Measurements from ENCODE around the gene TCAF2. TPM values are rescaled to one million over a fixed set of nuclear protein-coding genes. Genes with fewer than 3 reads are reported as not detected.
"Not testable (repeated sequence)": the region's sequence is repeated elsewhere in the genome, so short reads cannot be mapped to it uniquely, and the experiment has no call there.

The TCAF2 gene
- total RNA-seq: 4.3 and 14.0 TPM in 2 replicates

DNA sequence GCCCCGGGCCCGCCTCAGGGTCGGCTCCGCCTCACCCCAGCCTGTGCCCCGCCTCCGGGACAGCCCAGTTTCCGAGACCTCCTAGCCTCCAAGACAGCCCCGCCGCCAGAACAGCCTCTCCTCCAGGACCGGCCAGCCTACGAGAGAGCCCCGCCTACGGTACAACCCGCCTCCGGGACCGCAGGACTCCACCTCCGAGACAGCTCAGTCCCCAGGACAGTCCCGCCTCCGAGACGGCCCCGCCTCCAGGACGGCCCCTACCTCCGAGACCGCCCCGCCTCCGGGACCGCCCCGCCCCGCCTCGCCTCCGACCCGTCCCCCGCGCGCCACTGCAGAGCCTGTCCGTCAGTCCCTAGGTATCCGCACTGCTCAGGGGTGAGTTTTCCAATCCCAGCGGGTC lies at the start of gene TCAF2:
Gene TCAF2 (plus strand): TSS at position 329 of the 400 bp plus-strand sequence.
- DNase-seq: not testable (repeated sequence)

DNA sequence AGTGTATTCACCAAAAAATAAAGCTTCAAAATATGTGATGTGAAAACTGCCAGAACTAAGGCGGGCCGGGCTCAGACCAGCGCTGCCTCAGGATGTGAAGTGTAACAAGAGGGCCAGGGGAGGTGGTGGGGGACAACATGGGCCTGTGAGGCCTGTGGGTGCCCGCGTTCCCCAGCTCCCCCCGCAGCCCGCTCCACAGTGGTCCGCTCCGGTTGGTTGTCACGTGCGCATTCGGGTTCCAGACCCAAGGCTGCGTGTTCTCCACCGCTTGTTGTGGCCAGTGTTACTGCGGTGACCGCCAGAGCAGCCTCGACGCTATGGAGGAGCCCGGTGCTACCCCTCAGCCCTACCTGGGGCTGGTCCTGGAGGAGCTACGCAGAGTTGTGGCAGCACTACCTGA lies 49.3 kb upstream of the TCAF2 start, which contains the start of gene CTAGE15:
Gene CTAGE15 (plus strand): TSS at position 301 of the 400 bp plus-strand sequence. CDS start 17 bp downstream, at position 318.
- DNase-seq: not testable (repeated sequence)

DNA sequence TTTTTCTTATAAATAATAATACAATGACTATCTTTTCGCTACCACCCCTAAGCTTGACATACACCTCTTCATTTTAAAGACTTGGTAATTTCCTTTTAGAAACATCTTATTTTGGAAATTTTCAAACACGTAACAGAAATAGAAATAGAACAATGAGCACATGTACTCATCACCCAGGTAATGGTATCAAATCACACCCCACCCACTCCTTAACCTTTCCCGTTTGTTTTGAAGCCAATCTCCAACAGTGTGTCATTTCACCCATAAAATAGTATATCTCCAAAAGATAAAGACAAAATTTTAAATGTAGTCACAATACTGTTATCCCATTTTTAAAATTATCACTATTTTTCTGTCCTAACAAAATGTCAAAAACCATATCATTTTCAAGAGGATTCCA lies 32.6 kb upstream of the TCAF2 start:
- DNase-seq: not testable (repeated sequence)

DNA sequence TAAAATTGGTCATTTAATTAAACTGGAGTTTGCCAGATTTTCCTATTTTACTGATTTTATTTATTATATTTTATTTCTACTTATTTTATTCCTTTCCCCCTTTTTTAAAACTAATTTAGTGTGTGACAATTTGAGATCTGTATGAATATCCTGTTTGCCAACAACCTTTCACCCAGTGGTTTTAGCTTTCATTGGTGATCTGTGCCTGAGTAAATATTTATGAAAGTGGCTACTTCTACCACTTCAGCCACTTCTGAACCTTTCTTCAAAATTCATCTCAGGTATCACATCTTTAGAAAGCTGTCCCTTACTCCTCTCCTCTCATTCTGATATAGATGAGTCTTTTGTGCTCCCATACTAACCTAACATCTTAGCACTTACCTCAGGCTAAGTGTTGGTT lies 30.9 kb upstream of the TCAF2 start:
- not testable (repeated sequence) for DNase-seq

DNA sequence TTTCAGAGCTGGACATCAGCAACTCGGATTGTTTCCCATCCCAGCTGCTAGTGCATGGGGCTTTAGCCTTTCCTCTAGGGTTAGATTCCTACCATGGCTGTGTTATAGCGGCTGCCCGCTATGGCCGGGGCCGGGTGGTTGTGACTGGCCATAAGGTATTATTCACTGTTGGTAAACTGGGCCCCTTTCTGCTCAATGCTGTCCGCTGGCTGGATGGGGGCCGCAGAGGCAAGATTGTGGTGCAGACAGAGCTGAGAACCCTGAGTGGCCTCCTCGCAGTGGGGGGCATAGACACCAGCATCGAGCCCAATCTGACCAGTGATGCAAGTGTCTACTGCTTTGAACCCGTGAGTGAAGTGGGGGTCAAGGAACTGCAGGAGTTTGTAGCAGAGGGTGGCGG lies 22.7 kb upstream of the TCAF2 start:
- not testable (repeated sequence) for DNase-seq

DNA sequence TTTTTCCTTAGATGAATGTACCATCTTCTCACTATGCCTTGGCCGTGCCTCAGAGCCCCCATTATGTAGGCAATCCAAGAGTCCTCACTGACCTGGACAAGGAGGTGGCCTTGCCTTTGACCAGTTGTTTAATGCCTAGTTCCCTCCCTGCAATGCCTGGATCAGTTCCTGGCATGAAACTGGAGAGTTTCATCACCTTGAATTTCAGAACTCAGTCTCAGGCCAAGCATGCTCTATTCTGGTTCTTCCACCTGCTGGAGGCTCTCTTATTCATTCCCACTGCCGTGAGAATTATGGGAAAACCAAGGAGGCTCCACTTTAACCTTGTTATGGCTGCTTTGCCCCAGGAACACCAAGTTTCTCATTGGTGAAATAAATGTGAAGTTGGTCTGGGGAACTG lies 17.2 kb upstream of the TCAF2 start:
- DNase-seq: not testable (repeated sequence)

DNA sequence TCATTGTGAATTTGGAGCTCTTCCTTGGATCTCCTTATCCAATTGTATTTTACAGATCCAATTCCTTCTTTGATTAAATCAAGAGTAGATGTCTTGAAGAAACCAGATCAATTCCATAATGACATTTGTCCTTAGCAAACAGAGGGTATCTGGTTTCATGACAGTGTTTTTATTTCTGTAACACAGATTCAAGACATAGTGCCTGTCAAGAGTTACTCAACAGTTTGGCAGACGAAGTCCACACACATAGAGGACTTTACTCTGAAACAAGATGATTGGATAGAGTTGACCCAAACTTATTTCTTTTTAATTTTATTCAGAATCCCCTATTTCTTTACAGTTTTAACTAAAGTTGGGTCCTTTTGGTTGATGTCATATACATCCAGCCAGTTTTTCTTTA lies 14.7 kb upstream of the TCAF2 start:
- DNase-seq: not testable (repeated sequence)

DNA sequence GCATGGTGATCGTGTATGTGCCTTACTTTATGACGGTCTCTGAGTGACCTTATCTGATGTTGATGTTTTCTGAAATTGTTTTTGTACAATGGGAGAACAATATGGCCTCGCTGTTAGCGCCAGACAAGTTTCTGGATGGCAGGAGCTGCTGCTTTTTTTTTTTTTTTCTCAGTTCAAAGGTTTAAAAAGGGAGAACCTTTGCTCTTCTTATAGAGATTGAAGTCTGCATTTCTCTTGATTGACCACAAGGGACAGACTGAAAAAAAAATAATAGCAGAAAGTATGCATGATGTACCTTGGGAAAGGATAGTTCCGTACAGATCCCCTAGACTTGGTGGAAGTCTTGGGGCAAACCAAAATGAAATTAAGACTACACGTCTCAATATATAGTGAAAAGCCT lies 5.2 kb upstream of the TCAF2 start:
- DNase-seq: peak; percentile 1

DNA sequence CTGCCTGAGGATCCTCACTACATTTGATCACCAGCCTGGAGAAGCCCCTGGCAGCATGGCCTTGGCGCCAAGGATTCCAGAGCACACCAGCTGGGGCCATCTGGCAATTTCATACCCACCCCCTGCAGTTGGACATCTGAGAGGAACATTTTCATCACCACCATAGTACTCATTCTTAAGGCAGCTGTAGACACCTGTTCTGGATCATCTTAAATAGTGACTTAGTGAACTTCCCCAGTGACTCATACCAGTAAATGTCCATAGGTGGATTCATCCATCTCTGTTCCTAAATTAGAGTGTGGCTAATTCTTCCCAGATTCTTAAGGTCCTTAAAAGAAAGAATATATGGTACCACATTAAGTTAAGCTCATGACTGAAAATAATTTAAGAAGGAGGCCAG lies 3.6 kb upstream of the TCAF2 start:
- DNase-seq: not testable (repeated sequence)

DNA sequence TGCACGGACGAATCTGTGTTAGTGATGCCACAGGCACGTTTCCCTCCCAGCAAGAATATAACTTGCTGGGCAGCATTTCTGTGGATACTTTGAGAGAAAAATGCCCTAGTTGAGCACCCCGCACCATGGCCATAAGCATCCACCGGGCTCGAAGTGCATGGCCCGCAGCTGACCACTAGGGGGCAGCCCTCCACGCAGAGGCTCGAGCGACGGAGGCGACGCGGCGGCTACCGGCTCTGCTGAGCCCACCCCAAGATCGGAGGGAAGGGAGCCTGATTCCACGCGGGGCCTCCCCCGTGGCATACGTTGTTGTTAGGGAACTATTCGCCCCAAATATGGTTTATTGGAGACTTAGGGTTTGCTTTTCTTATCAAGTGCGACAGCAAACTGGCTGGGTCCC lies 716 bp upstream of the TCAF2 start:
- DNase-seq: not testable (repeated sequence)

DNA sequence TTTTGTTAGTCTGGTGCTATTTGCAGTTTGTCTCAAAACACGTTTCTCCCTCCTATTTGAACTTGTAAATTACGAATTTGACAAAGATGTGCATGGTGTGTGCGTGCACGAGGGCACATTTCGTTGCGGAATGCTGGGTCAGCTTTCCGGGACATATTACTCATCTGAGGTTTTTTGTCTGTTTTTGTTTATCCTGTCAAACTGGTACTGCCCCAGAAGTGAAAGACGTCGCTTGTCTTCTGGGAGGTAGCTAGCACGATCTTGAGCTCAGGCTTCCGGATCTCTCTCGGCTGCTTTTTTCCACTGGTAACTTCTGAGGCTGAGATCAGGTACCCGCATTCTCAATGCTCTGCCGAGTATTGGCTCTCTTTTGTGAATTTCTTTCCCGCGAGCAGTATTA lies 401 bp downstream of the TCAF2 start:
- DNase-seq: not testable (repeated sequence)

DNA sequence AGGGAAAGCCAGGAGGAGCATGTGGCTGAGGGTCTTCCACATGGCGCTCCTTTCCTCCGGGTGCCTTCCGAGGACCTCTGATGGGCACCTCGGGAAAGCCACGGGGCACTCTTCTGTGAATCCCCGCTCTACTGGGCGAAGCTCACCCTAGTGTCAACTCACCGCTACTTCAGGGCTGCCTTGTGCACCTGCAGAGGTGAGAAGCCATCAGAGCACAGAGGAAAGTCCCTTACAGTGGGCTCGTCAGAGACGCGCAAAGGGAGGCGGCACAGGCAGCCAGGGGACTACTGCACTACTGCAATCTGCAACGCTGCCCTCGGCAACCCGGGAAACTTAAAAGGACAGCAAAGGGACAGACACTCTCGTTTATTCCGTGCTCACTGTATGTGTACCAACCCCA lies 1.4 kb downstream of the TCAF2 start:
- not testable (repeated sequence) for DNase-seq

DNA sequence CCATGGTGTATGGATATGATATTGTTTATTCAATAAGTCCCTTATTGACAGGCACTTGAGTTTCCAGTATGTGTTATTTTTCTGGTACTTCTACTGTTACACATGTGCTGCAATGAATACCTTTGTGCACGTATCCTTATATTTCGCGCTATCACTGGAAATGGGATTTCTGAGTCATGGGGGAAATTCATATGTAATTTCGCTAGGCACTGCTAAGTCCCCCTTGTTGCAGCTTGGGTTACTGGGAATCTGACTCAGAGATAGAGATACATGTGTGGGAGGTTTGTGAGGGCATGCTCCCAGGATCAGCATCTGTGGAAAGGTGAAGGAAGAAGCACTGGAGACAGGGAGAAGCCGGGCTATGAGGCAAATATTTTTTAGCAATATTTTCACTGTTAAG lies 9.9 kb downstream of the TCAF2 start:
- not testable (repeated sequence) for DNase-seq

DNA sequence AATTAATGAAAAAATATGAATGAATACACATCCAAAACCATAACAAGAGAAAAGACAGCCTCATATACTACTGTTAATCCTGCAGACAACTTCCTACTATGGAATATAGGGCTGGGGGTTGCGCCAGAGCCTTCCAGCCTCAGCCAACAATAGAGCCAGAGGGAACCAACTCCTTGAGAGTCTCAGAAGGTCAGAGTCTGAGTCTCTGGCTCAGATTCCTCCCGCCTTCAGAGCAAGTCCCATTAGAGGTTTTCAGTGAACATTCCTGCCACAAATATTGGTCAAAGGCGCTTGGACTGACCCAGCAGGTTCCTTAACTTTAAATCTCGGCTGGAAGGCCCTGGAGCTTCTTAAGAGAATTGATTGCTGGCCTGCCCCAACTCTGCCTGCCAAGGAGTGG lies 11.7 kb downstream of the TCAF2 start:
- DNase-seq: not testable (repeated sequence)

DNA sequence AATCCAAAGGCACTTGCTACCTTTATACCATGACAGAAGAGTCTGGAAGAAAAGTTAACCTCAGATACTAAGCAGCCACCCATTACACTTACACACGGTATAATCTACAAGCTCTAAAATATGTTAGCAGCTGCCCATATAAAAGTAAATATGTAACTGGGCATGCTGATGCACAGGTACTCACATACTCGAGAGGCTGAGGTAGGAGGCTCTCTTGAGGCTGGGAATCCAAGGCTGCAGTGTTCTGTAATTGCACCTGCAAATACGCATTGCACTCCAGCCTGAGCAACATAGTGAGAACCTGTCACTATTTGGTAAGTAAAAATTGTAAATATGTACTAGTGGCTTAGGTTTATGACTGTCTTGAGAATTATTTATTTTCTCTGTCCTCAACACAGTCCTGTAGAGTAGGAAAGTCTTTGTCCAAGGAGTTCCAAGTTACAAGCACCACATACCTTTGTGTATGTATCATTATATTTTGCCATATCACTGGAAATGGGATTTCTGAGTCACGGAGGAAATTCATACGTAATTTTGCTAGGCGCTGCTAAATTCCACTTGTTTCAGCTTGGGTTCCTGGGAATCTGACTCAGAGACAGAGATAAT lies 12.3 kb downstream of the TCAF2 start:
- not testable (repeated sequence) for DNase-seq

DNA sequence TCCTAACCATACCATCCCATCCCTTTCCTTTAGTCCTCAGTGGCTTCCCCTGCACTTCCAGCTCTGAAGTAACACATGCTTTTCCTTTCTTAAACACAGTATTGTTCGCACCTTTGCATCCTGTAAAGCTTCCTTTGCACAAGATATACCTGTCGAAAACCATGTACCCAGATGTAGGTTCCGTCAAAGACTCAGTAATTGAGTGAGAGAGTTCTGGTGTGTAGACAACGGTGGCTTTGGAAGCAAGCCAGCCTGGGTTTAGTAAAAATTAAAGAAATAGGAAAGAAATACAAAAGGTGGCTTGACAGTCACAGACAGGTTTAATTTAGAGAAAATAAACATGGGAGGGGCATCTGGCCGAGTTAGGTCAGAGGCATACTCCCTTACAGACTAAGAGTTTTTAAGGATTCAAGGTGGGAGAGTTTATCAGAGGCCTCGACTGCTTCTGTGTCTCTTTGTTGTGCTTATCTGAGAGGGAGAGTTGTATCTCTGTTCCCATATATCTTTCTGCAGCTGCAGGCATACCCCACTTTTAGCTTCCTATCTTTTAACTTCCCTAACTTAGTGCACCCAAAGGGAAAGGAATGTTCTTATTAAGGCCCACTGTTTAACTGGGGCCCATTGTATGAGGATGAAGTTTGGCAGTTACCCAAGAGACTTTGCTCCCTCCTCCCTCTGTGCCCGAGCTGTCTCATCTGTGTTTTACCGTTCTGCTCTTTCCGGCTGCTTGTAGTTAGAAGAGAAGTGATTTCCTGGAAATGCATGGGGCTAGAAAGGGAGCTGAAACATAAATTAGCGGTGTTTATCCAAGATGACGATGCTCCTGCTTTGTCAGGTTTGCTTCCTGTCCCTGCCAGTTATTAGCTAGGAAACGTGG lies 14.8 kb downstream of the TCAF2 start:
- DNase-seq: not testable (repeated sequence)

DNA sequence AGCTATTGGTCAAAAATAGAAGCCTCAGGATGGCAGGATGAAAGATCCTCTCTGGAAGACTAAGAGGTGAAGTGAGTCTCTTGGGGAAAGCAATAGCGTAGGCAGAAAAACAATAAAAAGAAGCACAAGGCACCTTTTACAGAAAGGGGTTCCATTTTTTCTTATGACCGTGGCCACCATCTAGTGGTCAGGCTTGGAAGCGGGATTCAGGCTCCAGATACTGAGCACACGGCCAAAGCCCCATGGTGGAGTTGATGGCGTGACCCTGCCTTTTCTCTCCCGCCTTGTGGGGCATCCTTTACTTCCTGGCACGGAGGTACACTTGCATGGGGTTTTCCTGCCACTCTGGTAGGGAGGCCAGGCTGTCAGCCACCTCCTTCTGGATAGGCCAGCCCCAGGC lies 18.6 kb downstream of the TCAF2 start:
- not testable (repeated sequence) for DNase-seq

DNA sequence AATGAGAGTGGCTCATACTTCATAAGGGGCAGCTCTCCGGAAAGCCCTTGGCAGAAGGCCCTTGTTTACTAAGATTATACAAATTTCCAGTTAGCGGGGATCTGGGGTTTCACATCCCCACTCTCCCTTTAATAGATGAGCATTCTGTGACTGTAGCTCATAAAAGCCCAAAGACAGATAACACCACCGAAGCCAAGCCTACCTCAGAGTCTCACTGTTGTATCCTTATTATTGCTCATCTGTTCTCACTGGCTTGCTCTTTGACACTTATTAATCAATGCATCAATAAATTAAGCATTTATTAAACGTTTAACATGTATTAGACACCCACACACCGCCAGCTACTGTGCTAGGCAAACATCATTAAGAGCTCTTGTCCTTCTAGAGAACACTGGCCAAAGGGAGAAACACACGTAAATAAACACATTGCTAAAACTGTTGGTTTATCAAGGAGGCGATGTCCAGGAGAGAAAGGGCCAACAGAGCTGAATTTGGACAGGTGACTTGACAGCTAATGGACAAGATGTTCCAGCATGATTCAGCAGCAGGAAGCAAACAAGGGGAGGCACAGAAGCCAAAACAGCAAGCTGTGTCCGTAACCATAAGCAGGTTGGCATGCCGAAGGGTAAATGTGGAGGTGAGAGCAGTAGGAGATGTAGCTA lies 19.9 kb downstream of the TCAF2 start:
- not testable (repeated sequence) for DNase-seq

DNA sequence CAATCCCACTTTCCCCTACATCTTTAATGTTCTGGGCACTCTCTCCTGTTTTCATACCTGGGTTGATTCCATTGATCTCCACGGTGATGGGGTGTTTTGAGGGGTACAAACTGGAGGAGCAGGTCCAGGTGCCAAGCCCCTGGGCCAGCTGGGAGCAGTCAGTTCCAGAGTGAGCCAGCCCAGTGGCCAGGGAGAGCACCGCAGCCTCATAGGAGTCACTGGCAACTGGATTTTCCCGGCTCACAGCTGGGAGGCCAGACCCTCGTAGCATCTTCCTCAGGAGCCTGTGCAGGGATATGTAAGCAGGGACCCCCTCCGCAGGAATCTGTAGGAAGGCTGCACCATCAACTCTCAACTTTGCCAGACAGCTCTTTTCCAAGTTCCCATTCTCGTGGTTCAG lies 25.8 kb downstream of the TCAF2 start:
- not testable (repeated sequence) for DNase-seq

DNA sequence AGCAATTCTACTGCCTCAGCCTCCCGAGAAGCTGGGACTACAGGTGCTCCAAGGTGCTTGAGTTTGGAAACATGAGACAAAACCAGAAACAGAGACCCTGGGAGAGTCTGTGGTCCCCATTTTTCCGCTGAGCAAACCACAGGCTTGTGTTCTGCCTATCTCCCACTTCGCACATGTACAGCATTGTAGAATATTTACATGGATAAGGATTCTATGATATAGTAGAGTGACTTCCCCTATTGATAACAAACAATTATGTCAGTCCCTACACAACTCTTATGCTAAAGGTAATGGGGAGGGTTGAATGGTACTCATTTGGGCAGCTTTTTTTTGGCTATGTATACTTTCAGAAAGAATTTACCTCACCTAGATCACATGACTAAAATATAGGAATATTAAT lies 29.1 kb downstream of the TCAF2 start:
- not testable (repeated sequence) for DNase-seq

DNA sequence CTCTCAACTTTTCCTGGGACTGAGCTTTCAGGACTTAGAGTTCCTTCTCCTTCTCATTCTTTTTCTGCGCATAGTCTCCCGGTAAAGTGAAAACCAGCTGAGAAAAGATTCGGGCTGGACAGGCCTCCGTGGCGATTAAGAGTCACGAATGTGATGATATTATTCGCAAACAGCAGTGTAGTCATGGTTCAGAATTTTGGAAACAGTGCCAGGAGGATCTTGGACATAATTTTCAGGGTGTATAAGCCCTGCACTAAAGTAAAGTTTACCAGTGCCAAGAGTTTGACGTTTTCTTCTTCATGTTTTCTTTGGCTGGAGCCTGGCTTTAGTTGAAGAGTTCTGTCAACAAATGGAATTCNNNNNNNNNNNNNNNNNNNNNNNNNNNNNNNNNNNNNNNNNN lies 29.7 kb downstream of the TCAF2 start:
- DNase-seq: not testable (repeated sequence)

Measured in dermis blood vessel endothelial cell (primary cell).